Measurements from ENCODE around the gene PCNX2. TPM values are rescaled to one million over a fixed set of nuclear protein-coding genes. Genes with fewer than 3 reads are reported as not detected.
"Not testable (repeated sequence)": the region's sequence is repeated elsewhere in the genome, so short reads cannot be mapped to it uniquely, and the experiment has no call there.

Gene PCNX2
- total RNA-seq, 2 donors from 2014 or later = 8.1 to 9.0 TPM

DNA sequence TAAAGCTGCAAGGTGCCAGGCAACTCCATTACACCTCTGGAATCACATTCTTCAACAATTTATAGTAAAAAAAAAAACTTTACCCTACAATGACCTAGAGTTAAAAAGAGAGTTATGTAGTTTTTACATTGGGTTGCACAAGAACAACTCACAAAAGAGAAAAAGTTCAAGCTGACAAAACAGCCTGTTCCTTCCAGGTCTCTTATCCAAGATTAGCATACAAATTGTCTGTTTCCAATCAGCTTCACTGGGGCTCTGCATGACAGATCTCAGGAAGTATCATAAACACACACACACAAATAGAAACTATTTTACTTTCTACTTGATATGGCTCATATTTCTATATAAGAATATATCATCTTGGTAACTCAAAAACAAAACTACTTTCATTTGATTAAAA, 154.6 kb downstream of the PCNX2 start:
- DNase-seq (ENCODE audit: low spot score) = no peak
- no peak overlapping the region for H3K4me3 ChIP-seq
- H3K27ac ChIP-seq = no peak overlapping the region
- peaks cover 0 to 7% of the 10 kb centered on the region in 2 donors for H3K4me1 ChIP-seq
- no peaks in the 10 kb centered on the region for H3K9me3 ChIP-seq
- H3K27me3 ChIP-seq = no peaks in the 10 kb centered on the region
- H3K36me3 ChIP-seq = no peaks in the 10 kb centered on the region
- TF ChIP-seq, protein P1, sequence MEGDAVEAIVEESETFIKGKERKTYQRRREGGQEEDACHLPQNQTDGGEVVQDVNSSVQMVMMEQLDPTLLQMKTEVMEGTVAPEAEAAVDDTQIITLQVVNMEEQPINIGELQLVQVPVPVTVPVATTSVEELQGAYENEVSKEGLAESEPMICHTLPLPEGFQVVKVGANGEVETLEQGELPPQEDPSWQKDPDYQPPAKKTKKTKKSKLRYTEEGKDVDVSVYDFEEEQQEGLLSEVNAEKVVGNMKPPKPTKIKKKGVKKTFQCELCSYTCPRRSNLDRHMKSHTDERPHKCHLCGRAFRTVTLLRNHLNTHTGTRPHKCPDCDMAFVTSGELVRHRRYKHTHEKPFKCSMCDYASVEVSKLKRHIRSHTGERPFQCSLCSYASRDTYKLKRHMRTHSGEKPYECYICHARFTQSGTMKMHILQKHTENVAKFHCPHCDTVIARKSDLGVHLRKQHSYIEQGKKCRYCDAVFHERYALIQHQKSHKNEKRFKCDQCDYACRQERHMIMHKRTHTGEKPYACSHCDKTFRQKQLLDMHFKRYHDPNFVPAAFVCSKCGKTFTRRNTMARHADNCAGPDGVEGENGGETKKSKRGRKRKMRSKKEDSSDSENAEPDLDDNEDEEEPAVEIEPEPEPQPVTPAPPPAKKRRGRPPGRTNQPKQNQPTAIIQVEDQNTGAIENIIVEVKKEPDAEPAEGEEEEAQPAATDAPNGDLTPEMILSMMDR (IDR thresholded peaks at IDR 0.05) = no peak

DNA sequence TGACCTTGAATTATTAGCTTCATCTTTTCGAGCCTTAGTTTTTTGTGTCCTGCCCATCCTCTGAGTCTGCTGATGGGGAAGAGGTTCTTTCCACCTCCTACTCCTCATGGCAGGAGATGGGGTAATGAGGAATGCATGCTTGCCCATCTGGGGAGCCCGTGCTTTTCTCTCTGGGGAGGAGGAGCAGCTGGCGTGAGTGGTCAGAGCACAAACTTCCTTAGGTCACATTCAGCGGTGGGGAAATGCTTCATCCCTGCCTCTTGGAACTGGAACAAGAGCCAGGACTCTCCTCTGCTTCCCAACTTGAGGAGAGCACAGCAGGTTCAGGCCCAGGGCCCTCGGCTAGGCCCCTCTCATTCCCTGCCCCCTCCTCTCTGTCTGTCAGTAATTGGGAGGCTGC, 155.0 kb downstream of the PCNX2 start:
- DNase-seq (ENCODE audit: low spot score) = no peak
- no peak overlapping the region for H3K4me3 ChIP-seq
- peaks cover 0 to 7% of the 10 kb centered on the region in 2 donors for H3K4me1 ChIP-seq
- no peaks in the 10 kb centered on the region for H3K36me3 ChIP-seq
- TF ChIP-seq, protein P1 (IDR thresholded peaks at IDR 0.05) = no peak
- H3K27me3 ChIP-seq = no peaks in the 10 kb centered on the region
- H3K9me3 ChIP-seq = no peaks in the 10 kb centered on the region
- no peak overlapping the region for H3K27ac ChIP-seq

DNA sequence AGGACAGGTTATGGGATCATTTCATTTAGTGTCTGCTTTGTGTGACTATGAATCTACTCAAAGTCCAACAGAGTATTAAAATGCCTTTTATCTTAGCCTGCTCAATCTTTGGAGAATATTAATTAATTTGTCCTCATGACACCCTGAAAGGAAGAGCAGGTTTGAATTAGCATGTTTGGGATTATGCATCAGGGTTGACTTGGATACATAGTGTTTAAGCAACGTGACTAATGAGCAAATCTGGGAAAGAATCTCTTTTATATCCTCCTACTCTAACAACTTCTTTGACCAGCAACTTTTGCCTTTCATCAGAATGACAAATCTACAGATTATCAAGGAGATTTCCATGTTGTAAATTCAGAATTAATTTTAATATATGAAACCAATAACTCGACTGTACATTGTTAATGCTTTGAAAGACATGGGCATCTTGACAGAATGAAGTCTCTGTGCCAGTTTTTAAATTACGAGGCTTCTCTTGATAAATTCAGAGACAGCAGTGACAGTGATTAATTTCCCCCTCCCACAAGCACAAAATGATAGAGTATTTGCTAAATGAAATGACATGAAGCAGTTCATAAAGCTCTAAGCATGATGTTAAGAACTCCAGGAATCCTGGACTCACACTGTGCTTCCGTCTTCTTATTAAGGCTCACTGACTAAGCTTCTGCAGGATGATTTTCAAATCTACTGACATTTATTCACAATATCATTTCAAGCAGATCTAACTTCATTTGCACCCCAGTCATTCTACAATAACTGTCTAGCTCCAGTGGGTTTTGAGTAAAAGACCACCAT, 156.5 kb downstream of the PCNX2 start:
- H3K4me1 ChIP-seq = peaks cover 0 to 7% of the 10 kb centered on the region in 2 donors
- DNase-seq (ENCODE audit: low spot score) = no peak
- H3K9me3 ChIP-seq = no peaks in the 10 kb centered on the region
- TF ChIP-seq, protein P1 (IDR thresholded peaks at IDR 0.05) = no peak
- no peak overlapping the region for H3K4me3 ChIP-seq
- no peak overlapping the region for H3K27ac ChIP-seq
- no peaks in the 10 kb centered on the region for H3K27me3 ChIP-seq
- no peaks in the 10 kb centered on the region for H3K36me3 ChIP-seq

DNA sequence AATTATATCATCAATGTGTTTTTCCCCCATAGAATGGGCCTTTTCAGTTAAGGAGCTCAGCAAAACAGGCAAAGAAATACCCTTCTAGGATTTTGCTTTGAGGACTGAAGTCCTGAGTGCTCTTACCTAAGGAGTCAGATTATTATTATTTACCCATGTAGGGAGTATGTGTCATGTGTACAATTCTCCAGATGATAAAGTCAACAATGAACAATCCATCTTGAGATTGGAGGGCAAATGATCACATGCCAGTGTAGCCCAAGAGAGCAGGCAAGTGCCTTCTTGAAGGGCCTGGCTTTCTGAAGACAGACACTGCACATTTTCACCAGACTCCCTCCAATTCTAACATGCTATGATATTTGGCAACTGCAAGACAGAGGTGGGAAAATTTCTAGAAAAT, 159.7 kb downstream of the PCNX2 start:
- TF ChIP-seq, protein P1 (IDR thresholded peaks at IDR 0.05) = no peak
- Histone ChIP-seq H3K27me3 (no peaks in the 10 kb centered on the region), H3K4me1 (peaks cover 0 to 6% of the 10 kb centered on the region in 2 donors), H3K36me3 (no peaks in the 10 kb centered on the region), H3K9me3 (no peaks in the 10 kb centered on the region), H3K4me3 (no peak overlapping the region), H3K27ac (no peak overlapping the region)
- DNase-seq (ENCODE audit: low spot score) = no peak

DNA sequence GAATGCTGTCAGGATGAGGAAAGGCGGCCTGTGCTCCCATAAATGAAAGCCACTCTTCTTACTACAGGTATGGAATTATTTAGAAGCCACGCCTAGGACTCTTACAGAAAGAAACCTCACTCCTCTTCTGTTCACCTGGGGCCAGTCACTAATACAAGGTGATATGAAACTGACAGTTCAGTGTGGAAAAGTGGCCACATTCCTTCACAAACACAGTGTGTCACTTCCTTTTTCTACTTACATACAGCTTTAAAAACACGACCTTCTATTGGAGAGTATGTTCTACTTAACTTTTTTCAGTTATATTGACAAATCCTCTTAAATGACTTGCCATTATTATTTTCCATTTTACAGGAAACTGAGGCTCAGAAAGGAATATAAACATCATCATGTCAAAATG, 163.1 kb downstream of the PCNX2 start:
- Histone ChIP-seq H3K4me1 (no peaks in the 10 kb centered on the region), H3K4me3 (no peak overlapping the region), H3K36me3 (no peaks in the 10 kb centered on the region), H3K9me3 (no peaks in the 10 kb centered on the region), H3K27ac (no peak overlapping the region), H3K27me3 (no peaks in the 10 kb centered on the region)
- TF ChIP-seq, protein P1 (IDR thresholded peaks at IDR 0.05) = no peak
- DNase-seq (ENCODE audit: low spot score) = no peak

DNA sequence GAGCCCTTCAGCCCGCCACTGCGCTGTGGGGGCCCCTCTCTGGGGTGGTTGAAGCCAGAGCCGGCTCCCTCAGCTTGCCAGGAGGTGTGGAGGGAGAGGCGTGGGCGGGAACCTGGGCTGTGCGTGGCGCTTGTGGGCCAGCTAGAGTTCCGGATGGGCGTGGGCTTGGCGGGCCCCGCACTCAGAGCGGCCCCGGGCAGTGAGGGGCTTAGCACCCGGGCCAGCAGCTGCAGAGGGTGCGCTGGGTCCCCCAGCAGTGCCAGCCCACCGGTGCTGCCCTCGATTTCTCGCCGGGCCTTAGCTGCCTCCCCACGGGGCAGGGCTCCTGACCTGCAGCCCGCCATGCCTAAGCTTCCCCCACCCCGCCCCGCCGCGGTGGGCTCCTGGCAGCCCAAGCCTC, 166.5 kb downstream of the PCNX2 start:
- not testable (repeated sequence) for DNase-seq (ENCODE audit: low spot score); H3K27ac ChIP-seq; H3K4me3 ChIP-seq; H3K27me3 ChIP-seq; H3K4me1 ChIP-seq; H3K9me3 ChIP-seq; H3K36me3 ChIP-seq

Data from right atrium auricular region (tissue), 2 donors.